ENCODE data around the gene VGLL4. TPM values are rescaled to one million over a fixed set of nuclear protein-coding genes. Genes with fewer than 3 reads are reported as not detected.

VGLL4 gene
- total RNA-seq, 1 experiment from 2014 or later: 43.0 TPM

- ATAC-seq: no peak
- 0 out of 2 replicates have a peak, but pooled peaks cover 4% of the 10 kb centered on the region for H3K9me3 Mint-ChIP-seq
- no peak for TF ChIP-seq CREB1 (CRISPR knock-in tag; IDR thresholded peaks at IDR 0.05)
- no peak for TF ChIP-seq SP1 (CRISPR knock-in tag; conservative IDR thresholded peaks at IDR 0.05)
- TF ChIP-seq CBFB (CRISPR knock-in tag; IDR thresholded peaks at IDR 0.05; ENCODE audit: low read depth): no peak
- no peak for TF ChIP-seq NR2C2 (CRISPR knock-in tag; IDR thresholded peaks at IDR 0.05)
- H3K4me1 Mint-ChIP-seq: no peaks in the 10 kb centered on the region
- POLR2A ChIA-PET: no interaction called here
- H3K27ac Mint-ChIP-seq: no peak overlapping the region
- no peak for DNase-seq (ENCODE audit: low spot score)
- H3K27me3 Mint-ChIP-seq (ENCODE audit: low read depth): no peaks in the 10 kb centered on the region
- H3K4me3 Mint-ChIP-seq: no peak overlapping the region
- no peaks in the 10 kb centered on the region for H3K36me3 Mint-ChIP-seq
- CTCF ChIA-PET: no interaction called here
These were observed 101.2 kb downstream of the VGLL4 start for GRCh38 chr3:11542551-11542950.

GRCh38 chr3:11541321-11542303, 102.1 kb downstream of the VGLL4 start:
- H3K4me3 Mint-ChIP-seq: no peak overlapping the region

More at GRCh38 chr3:11541321-11542303, 102.1 kb downstream of the VGLL4 start:
- no peak for ATAC-seq
- ChIA-PET CTCF (no interaction called here), POLR2A (no interaction called here)
- no peak for DNase-seq (ENCODE audit: low spot score)
- no peak overlapping the region for H3K27ac Mint-ChIP-seq
- H3K27me3 Mint-ChIP-seq (ENCODE audit: low read depth): no peaks in the 10 kb centered on the region
- H3K4me1 Mint-ChIP-seq: no peaks in the 10 kb centered on the region
- H3K36me3 Mint-ChIP-seq: no peaks in the 10 kb centered on the region
- 0 out of 2 replicates have a peak, but pooled peaks cover 4% of the 10 kb centered on the region for H3K9me3 Mint-ChIP-seq
- TF ChIP-seq CREM (CRISPR knock-in tag; IDR thresholded peaks at IDR 0.05) (no peak), PRDM15 (CRISPR knock-in tag; IDR thresholded peaks at IDR 0.05) (no peak), MLX (CRISPR knock-in tag; IDR thresholded peaks at IDR 0.05) (no peak), CTCF (IDR thresholded peaks at IDR 0.05) (no peak), GRHL2 (CRISPR knock-in tag; IDR thresholded peaks at IDR 0.05; ENCODE audit: insufficient replicate concordance, severe bottlenecking) (no peak), ATF1 (CRISPR knock-in tag; IDR thresholded peaks at IDR 0.05) (no peak), AFF4 (CRISPR knock-in tag; IDR thresholded peaks at IDR 0.05; ENCODE audit: borderline replicate concordance) (no peak), ELF4 (CRISPR knock-in tag; IDR thresholded peaks at IDR 0.05; ENCODE audit: low read depth) (no peak), ZNF671 (CRISPR knock-in tag; IDR thresholded peaks at IDR 0.05) (no peak), STAT6 (CRISPR knock-in tag; conservative IDR thresholded peaks at IDR 0.05; ENCODE audit: low read depth) (no peak), MYBL2 (CRISPR knock-in tag; IDR thresholded peaks at IDR 0.05) (no peak), OVOL2 (CRISPR knock-in tag; IDR thresholded peaks at IDR 0.05; ENCODE audit: borderline replicate concordance) (no peak)

All from WTC11 (cell line).